Activated CD8-positive, alpha-beta memory T cell treated with anti-CD3 and anti-CD28 coated beads, Interleukin-2, amount 10 ng/mL, durations not matched to agents 7 days and 5 days (primary cell): Measurements from ENCODE around the gene XXYLT1. TPM values are rescaled to one million over a fixed set of nuclear protein-coding genes. Genes with fewer than 3 reads are reported as not detected.
A peak's percentile ranks its signal among the peaks of the same experiment; 100 is the strongest.

Experiments
- ATAC-seq: fragments of 150-1000 bp; cut with Tn5 transposase; one replicate; pipeline ENCODE4 v1.10.0; 2021; ENCODE audit warnings: moderate library complexity
- CTCF ChIA-PET: fragments of 350-600 bp; sonication (Branson Sonifier 250); formaldehyde crosslinking; loops from one replicate; lab custom pipeline; 2021; ENCODE audit warnings: antibody characterized with exemption; lab: Charles Lee
- DNase-seq: peaks from one replicate; pipeline ENCODE4 v3.0.0-alpha.2; 2020
- H3K27ac Mint-ChIP-seq: one replicate; pipeline ENCODE4 v1.8.0; 2021; ENCODE audit warnings: mild to moderate bottlenecking, mixed read lengths
- H3K27me3 Mint-ChIP-seq: one replicate; pipeline ENCODE4 v1.8.0; 2021; ENCODE audit warnings: mixed read lengths
- H3K36me3 Mint-ChIP-seq: one replicate; pipeline ENCODE4 v1.8.0; 2021; ENCODE audit warnings: mild to moderate bottlenecking, mixed read lengths
- H3K4me1 Mint-ChIP-seq: one replicate; pipeline ENCODE4 v1.8.0; 2021; ENCODE audit warnings: mixed read lengths
- H3K4me3 Mint-ChIP-seq: one replicate; pipeline ENCODE4 v1.8.0; 2021; ENCODE audit warnings: mild to moderate bottlenecking, moderate library complexity, mixed read lengths
- H3K9me3 Mint-ChIP-seq: one replicate; pipeline ENCODE4 v1.8.0; 2022; ENCODE audit warnings: low read depth, mixed read lengths
- total RNA-seq, 2 experiments: library from RNA; stranded (reverse); gene quantifications; one replicate each; pipeline ENCODE4 v1.2.3, GENCODE V29; 2021

Gene XXYLT1
- total RNA-seq, 2 experiments from 2014 or later: 7.2 to 9.2 TPM

DNA sequence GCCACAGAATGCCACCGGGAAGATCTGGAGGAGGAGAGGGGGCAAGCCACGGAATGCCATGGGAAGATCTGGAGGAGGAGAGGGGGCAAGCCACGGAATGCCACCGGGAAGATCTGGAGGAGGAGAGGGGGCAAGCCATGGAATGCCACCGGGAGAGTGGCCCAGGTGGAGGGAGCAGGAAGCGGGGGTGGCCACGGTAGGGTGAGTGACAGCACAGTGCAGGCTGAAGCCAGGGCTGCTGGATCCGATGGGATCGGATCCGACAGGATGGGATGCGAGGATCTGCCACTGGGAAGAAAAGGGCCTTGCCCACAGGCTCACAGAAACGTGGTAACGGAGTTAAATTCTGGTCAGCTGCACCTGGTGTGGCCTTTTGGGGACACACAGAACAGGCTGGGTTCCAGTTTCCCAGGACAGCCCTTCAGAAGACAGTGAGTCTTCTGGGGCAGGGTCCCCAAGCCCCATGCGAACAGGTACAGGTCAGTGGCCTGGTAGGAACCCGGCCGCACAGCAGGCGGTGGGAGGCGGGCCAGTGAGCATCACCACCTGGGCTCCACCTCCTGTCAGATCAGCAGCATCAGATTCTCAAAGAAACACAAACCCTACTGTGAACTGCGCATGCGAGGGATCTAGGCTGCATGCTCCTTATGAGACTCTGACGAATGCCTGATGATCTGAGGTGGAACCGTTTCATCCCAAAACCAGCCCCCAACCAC is 58.8 kb downstream of the XXYLT1 start:
- Mint-ChIP-seq H3K4me3 (no peak overlapping the region), H3K9me3 (no peaks in the 10 kb centered on the region), H3K27me3 (no peaks in the 10 kb centered on the region), H3K4me1 (peaks cover 6% of the 10 kb centered on the region), H3K36me3 (no peaks in the 10 kb centered on the region), H3K27ac (no peak overlapping the region)
- DNase-seq: no peak
- CTCF ChIA-PET: no interaction called here
- no peak for ATAC-seq

DNA sequence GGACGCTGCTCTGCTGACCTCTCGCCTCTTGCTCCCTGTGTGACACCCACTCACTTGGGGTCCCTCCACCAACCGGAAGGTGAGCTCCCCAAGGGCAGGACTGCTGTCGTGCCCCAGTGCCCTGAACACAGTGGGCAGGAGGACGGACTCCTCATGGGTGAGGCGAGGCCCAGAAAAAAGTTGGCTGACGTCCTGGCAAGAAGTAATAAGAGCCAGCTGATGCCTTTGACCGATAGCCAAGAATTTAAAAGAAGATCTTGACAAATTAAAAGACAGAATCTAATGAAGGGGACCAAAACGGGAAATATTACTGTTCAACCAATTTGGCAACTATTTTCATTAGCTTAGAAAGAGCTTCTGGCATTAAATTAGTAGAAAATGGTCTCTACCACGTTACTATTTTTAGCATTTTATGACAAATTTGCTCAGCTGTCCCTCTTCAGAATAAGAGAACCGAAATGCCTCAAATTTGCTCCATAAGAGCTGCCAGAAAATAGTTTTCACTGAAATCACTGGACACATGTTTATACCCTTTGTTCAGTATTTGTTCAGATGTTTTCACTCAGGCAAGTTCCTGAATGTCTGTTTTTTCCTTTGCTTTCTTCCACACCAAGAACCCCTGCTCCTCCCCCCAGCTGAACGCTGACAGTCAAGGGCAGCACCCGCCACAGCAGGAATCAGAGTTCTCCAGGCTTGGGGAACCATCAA is 60.5 kb downstream of the XXYLT1 start:
- DNase-seq (no peak), ATAC-seq (no peak)
- H3K27ac Mint-ChIP-seq: no peak overlapping the region
- no peaks in the 10 kb centered on the region for H3K9me3 Mint-ChIP-seq
- no peaks in the 10 kb centered on the region for H3K36me3 Mint-ChIP-seq
- CTCF ChIA-PET: no interaction called here
- H3K4me3 Mint-ChIP-seq: no peak overlapping the region
- H3K27me3 Mint-ChIP-seq: no peaks in the 10 kb centered on the region
- H3K4me1 Mint-ChIP-seq: peaks cover 6% of the 10 kb centered on the region

- CTCF ChIA-PET: no interaction called here
- H3K36me3 Mint-ChIP-seq: no peaks in the 10 kb centered on the region
- H3K9me3 Mint-ChIP-seq: no peaks in the 10 kb centered on the region
- ATAC-seq (no peak), DNase-seq (no peak)
- peaks cover 10% of the 10 kb centered on the region for H3K4me1 Mint-ChIP-seq
- no peak overlapping the region for H3K4me3 Mint-ChIP-seq
- H3K27me3 Mint-ChIP-seq: no peaks in the 10 kb centered on the region
- H3K27ac Mint-ChIP-seq: no peak overlapping the region
Measured at GRCh38 chr3:195209847-195210265, 61.1 kb downstream of the XXYLT1 start.

GRCh38 chr3:195209083-195209846 is 61.7 kb downstream of the XXYLT1 start:
- H3K4me3 Mint-ChIP-seq: no peak overlapping the region
- no peaks in the 10 kb centered on the region for H3K9me3 Mint-ChIP-seq
- no peak for DNase-seq
- no peak overlapping the region for H3K27ac Mint-ChIP-seq
- CTCF ChIA-PET: no interaction called here
- no peaks in the 10 kb centered on the region for H3K27me3 Mint-ChIP-seq
- H3K4me1 Mint-ChIP-seq: peaks cover 10% of the 10 kb centered on the region
- no peak for ATAC-seq
- no peaks in the 10 kb centered on the region for H3K36me3 Mint-ChIP-seq

GRCh38 chr3:195208631-195209030 is 62.3 kb downstream of the XXYLT1 start:
- no peak for DNase-seq
- Mint-ChIP-seq H3K4me3 (no peak overlapping the region), H3K27me3 (no peaks in the 10 kb centered on the region), H3K4me1 (peaks cover 10% of the 10 kb centered on the region), H3K9me3 (no peaks in the 10 kb centered on the region), H3K36me3 (no peaks in the 10 kb centered on the region), H3K27ac (no peak overlapping the region)
- CTCF ChIA-PET: no interaction called here
- ATAC-seq: no peak

GRCh38 chr3:195208183-195208582 is 62.8 kb downstream of the XXYLT1 start:
- H3K36me3 Mint-ChIP-seq: no peaks in the 10 kb centered on the region
- DNase-seq: no peak
- CTCF ChIA-PET: no interaction called here
- H3K27ac Mint-ChIP-seq: no peak overlapping the region
- peak; percentile 47 for ATAC-seq
- H3K9me3 Mint-ChIP-seq: no peaks in the 10 kb centered on the region
- no peak overlapping the region for H3K4me3 Mint-ChIP-seq
- no peaks in the 10 kb centered on the region for H3K27me3 Mint-ChIP-seq
- peaks cover 10% of the 10 kb centered on the region for H3K4me1 Mint-ChIP-seq

- DNase-seq (no peak), ATAC-seq (no peak)
- H3K27me3 Mint-ChIP-seq: no peaks in the 10 kb centered on the region
- H3K36me3 Mint-ChIP-seq: no peaks in the 10 kb centered on the region
- H3K27ac Mint-ChIP-seq: no peak overlapping the region
- peaks cover 8% of the 10 kb centered on the region for H3K4me1 Mint-ChIP-seq
- CTCF ChIA-PET: no interaction called here
- no peaks in the 10 kb centered on the region for H3K9me3 Mint-ChIP-seq
- no peak overlapping the region for H3K4me3 Mint-ChIP-seq
Measured at GRCh38 chr3:195207731-195208130, 63.2 kb downstream of the XXYLT1 start.

- CTCF ChIA-PET: no interaction called here
- H3K36me3 Mint-ChIP-seq: no peaks in the 10 kb centered on the region
- no peak overlapping the region for H3K4me3 Mint-ChIP-seq
- DNase-seq (no peak), ATAC-seq (no peak)
- H3K27ac Mint-ChIP-seq: no peak overlapping the region
- peaks cover 8% of the 10 kb centered on the region for H3K4me1 Mint-ChIP-seq
- no peaks in the 10 kb centered on the region for H3K27me3 Mint-ChIP-seq
- H3K9me3 Mint-ChIP-seq: no peaks in the 10 kb centered on the region
Measured at GRCh38 chr3:195207056-195207455, 63.9 kb downstream of the XXYLT1 start.

- Mint-ChIP-seq H3K27me3 (no peaks in the 10 kb centered on the region), H3K4me1 (peaks cover 8% of the 10 kb centered on the region), H3K9me3 (no peaks in the 10 kb centered on the region), H3K4me3 (no peak overlapping the region), H3K27ac (no peak overlapping the region), H3K36me3 (no peaks in the 10 kb centered on the region)
- CTCF ChIA-PET: no interaction called here
- no peak for DNase-seq
- no peak for ATAC-seq
Measured at GRCh38 chr3:195204360-195205163, 66.4 kb downstream of the XXYLT1 start.

DNA sequence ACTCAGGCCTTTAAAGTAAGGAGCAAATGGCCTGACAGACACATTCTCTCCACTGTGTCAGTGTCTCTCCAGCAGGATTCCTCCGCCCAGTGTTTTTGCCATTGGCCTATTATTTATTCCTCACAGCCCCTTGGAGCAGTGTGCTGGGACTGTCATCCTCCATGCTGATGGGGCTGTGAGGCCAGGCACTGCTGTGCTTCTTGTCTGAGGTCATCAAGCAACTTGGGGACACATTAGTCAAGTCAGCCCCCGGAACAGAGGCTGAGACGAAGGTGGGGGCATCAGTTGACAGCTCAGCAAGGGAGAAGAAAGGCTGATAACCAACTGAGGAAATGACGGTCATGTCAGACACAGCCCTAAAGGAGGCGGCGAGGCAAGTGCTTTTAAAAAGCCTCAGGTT is 67.4 kb downstream of the XXYLT1 start:
- no peaks in the 10 kb centered on the region for H3K36me3 Mint-ChIP-seq
- no peak for ATAC-seq
- H3K9me3 Mint-ChIP-seq: no peaks in the 10 kb centered on the region
- no peaks in the 10 kb centered on the region for H3K27me3 Mint-ChIP-seq
- H3K27ac Mint-ChIP-seq: no peak overlapping the region
- peaks cover 8% of the 10 kb centered on the region for H3K4me1 Mint-ChIP-seq
- CTCF ChIA-PET: no interaction called here
- no peak overlapping the region for H3K4me3 Mint-ChIP-seq
- DNase-seq: no peak

GRCh38 chr3:195201295-195201694 is 69.7 kb downstream of the XXYLT1 start:
- CTCF ChIA-PET: no interaction called here
- Mint-ChIP-seq H3K4me3 (no peak overlapping the region), H3K27ac (no peak overlapping the region), H3K9me3 (no peaks in the 10 kb centered on the region), H3K4me1 (peaks cover 4% of the 10 kb centered on the region), H3K27me3 (no peaks in the 10 kb centered on the region), H3K36me3 (no peaks in the 10 kb centered on the region)
- no peak for ATAC-seq
- DNase-seq: no peak

DNA sequence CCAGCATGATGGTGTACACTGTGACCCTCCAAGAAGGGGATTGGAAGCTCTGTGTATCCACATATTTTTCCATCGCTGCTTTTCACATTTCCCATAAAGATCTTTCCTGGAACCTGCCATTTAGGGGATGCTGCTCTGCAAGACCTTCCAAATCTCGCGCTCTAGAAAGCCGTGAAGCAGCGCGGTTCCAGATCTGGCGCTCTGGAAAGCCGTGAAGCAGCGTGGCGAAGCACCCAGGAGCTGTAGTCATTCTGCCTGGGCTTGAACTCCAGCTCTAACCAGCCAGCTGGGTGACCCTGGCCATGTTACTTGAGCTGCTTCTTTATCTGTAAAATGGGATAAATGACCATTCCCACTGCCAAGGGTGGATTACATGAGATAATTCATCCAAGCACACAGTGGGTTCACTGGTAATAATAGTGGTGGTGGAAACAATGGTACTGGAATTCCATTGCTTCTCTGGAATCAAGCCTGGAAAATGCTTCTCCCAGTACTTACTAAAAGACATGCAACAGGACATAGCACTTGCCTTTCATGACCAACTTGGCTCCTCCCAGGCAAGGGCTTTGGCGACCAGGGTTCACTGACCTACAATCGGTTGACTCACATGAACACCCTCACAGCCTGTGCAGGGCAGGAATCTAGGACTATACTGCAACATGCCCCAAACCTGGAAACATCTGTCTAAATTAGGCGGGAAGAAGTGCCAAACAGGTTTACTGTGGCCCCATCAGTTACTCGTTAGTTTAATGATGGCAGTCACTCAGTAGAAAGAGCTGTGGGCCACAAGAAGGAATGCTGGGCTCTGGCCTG is 70.7 kb downstream of the XXYLT1 start:
- no peaks in the 10 kb centered on the region for H3K9me3 Mint-ChIP-seq
- CTCF ChIA-PET: no interaction called here

More for the DNA sequence above, 70.7 kb downstream of the XXYLT1 start:
- H3K36me3 Mint-ChIP-seq: no peaks in the 10 kb centered on the region
- no peak overlapping the region for H3K4me3 Mint-ChIP-seq
- no peaks in the 10 kb centered on the region for H3K27me3 Mint-ChIP-seq
- DNase-seq: no peak
- H3K4me1 Mint-ChIP-seq: peaks cover 2% of the 10 kb centered on the region
- ATAC-seq: no peak
- H3K27ac Mint-ChIP-seq: no peak overlapping the region
